Right hindlimb (tissue), 1 donor: ENCODE measurements around the gene PRR23E.

Experiments
- DNase-seq: peaks from one replicate; pipeline ENCODE4 v3.0.0-alpha.2; 2018

Gene PRR23E

GRCh38 chr3:127235706-127236105 lies 42.8 kb downstream of the PRR23E start:
- DNase-seq, result no peak

GRCh38 chr3:127237835-127238234 lies 44.9 kb downstream of the PRR23E start:
- DNase-seq, result no peak

GRCh38 chr3:127238602-127239001 lies 45.7 kb downstream of the PRR23E start:
- DNase-seq, result no peak

- no peak for DNase-seq
Observed at GRCh38 chr3:127247292-127247691, 54.4 kb downstream of the PRR23E start.
